Gastroesophageal sphincter (tissue), 3 donors: ENCODE measurements around the gene CASK.

ENCODE experiments used
- EP300 ChIP-seq: sonication (generic); formaldehyde crosslinking; IDR thresholded peaks from one replicate; pipeline ENCODE4 v1.6.1; 2017; ENCODE audit warnings: antibody characterized with exemption, mild to moderate bottlenecking
- POLR2A ChIP-seq, 2 donors: fragments of 450-650 bp; IDR thresholded peaks; one replicate each; pipeline ENCODE4 v1.6.1; 2017; ENCODE audit warnings: antibody characterized with exemption in 2 of 2, mild to moderate bottlenecking in 2 of 2, moderate library complexity in 1 of 2
- POLR2AphosphoS5 ChIP-seq: sonication (generic); formaldehyde crosslinking; IDR thresholded peaks from one replicate; pipeline ENCODE4 v1.6.1; 2017; ENCODE audit warnings: antibody characterized with exemption
- TF ChIP-seq, protein P1 (sequence below), 4 experiments: fragments of 200-600 bp in 2 of 4; fragments of 450-650 bp in 2 of 4; sonication (generic) in 1 of 4; IDR thresholded peaks; one replicate each; pipeline ENCODE4 v1.5.1; 2017 to 2019; ENCODE audit warnings: antibody characterized with exemption in 4 of 4, mild to moderate bottlenecking in 2 of 4, moderate library complexity in 2 of 4

DNA sequence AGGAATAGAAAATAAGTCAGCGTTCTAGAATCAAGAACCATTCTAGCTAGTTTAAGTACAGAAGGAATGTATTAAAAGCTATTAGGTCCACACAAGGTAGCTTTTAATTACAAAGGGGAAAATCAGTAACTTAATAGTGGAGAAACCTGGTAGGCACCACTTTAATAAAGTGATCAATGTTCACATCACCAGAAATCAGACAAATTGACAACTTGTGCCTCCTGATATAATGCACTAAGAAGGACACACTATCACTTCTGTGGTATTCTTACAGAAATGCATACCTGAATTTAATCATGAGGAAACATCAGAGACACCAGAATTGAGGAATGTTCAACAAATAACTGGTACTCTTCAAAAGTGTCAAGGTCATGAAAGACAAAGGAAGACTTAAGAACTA lies 421.4 kb downstream of the CASK start:
- TF ChIP-seq POLR2A (IDR thresholded peaks at IDR 0.05) (no peak), POLR2AphosphoS5 (no peak), EP300 (no peak)
- TF ChIP-seq, protein P1, sequence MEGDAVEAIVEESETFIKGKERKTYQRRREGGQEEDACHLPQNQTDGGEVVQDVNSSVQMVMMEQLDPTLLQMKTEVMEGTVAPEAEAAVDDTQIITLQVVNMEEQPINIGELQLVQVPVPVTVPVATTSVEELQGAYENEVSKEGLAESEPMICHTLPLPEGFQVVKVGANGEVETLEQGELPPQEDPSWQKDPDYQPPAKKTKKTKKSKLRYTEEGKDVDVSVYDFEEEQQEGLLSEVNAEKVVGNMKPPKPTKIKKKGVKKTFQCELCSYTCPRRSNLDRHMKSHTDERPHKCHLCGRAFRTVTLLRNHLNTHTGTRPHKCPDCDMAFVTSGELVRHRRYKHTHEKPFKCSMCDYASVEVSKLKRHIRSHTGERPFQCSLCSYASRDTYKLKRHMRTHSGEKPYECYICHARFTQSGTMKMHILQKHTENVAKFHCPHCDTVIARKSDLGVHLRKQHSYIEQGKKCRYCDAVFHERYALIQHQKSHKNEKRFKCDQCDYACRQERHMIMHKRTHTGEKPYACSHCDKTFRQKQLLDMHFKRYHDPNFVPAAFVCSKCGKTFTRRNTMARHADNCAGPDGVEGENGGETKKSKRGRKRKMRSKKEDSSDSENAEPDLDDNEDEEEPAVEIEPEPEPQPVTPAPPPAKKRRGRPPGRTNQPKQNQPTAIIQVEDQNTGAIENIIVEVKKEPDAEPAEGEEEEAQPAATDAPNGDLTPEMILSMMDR (IDR thresholded peaks at IDR 0.05) = no peak
